BE2C (cell line): ENCODE measurements around the gene ATP13A3.
"Not testable (repeated sequence)": the region's sequence is repeated elsewhere in the genome, so short reads cannot be mapped to it uniquely, and the experiment has no call there.

Source experiments
- DNase-seq: peaks from one replicate; pipeline ENCODE4 v3.0.0-alpha.2; 2020
- H3K27me3 ChIP-seq: fragments of 250-450 bp; sonication (Bioruptor Pico); 2 replicates; pipeline ENCODE4 v1.5.1; 2020; ENCODE audit warnings: mild to moderate bottlenecking
- H3K36me3 ChIP-seq: fragments of 250-450 bp; sonication (Bioruptor Pico); 2 replicates; pipeline ENCODE4 v1.5.1; 2020; ENCODE audit warnings: mild to moderate bottlenecking
- H3K4me1 ChIP-seq: fragments of 250-450 bp; sonication (Bioruptor Pico); 2 replicates; pipeline ENCODE4 v1.5.1; 2020
- H3K4me3 ChIP-seq: 2 replicates; pipeline ENCODE4 v1.5.1; 2011; ENCODE audit warnings: low read depth, low read length
- H3K9me3 ChIP-seq: fragments of 250-450 bp; sonication (Bioruptor Pico); 2 replicates; pipeline ENCODE4 v1.5.1; 2020
- CTCF ChIP-seq: IDR thresholded peaks from 2 replicates; pipeline ENCODE4 v1.5.1; 2012; ENCODE audit warnings: mild to moderate bottlenecking, low read depth, low read length

Gene ATP13A3

GRCh38 chr3:194504861-194505260 lies 18.1 kb upstream of the ATP13A3 start:
- Histone ChIP-seq H3K4me1 (no peaks in the 10 kb centered on the region), H3K4me3 (no peak overlapping the region), H3K27me3 (no peaks in the 10 kb centered on the region), H3K36me3 (no peaks in the 10 kb centered on the region), H3K9me3 (no peaks in the 10 kb centered on the region)
- no peak for TF ChIP-seq CTCF
- DNase-seq, result no peak

DNA sequence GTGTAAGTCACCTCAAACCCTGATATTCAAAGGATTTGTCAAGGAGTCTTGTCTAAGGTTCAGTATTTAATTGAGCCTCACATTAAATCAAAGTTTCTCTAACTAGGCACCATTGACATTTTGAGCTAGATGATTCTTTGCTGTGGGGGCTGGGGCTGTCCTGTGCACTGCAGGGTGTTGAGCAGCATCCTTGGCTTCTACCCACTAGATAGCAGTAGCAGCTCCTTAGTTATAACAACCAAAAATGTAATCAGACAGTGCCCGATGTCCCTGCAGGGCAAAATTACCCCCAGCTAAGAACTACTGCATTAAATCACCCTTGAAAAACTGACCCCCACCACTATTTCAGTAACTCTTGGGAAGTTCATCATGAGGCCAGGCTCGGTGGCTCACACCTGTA lies 17.3 kb upstream of the ATP13A3 start:
- Histone ChIP-seq H3K4me3 (no peak overlapping the region), H3K36me3 (no peaks in the 10 kb centered on the region), H3K27me3 (no peaks in the 10 kb centered on the region), H3K4me1 (no peaks in the 10 kb centered on the region), H3K9me3 (no peaks in the 10 kb centered on the region)
- TF ChIP-seq CTCF, result no peak
- no peak for DNase-seq

DNA sequence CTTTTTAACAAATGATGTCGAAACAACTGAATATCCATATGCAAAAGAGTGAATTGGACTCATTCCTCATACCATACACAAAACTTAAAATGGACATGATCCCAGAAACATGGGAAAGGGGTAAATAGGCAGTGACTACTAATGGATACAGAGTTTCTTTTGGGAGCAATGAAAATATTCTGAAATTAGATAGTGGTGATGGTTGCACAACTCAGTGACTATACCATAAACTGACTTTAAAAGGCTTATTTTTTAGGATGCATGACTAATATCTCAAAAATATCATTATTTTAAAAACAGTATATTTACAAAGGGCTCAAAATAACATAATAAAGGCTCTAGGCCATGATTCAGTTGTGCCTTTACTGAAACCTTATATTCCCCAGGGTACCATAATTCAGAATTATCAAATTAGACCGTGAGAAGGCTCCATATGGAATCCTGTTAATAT lies 16.3 kb upstream of the ATP13A3 start:
- no peak for TF ChIP-seq CTCF
- no peaks in the 10 kb centered on the region for H3K36me3 ChIP-seq
- no peaks in the 10 kb centered on the region for H3K27me3 ChIP-seq
- H3K9me3 ChIP-seq, result no peaks in the 10 kb centered on the region
- H3K4me1 ChIP-seq, result no peaks in the 10 kb centered on the region
- no peak overlapping the region for H3K4me3 ChIP-seq
- DNase-seq, result no peak

- no peak for DNase-seq
- TF ChIP-seq CTCF, result no peak
- H3K27me3 ChIP-seq, result no peaks in the 10 kb centered on the region
- H3K9me3 ChIP-seq, result no peaks in the 10 kb centered on the region
- H3K4me1 ChIP-seq, result no peaks in the 10 kb centered on the region; the same call in 1 of the 2 replicates
- no peak overlapping the region for H3K4me3 ChIP-seq
- no peaks in the 10 kb centered on the region for H3K36me3 ChIP-seq
Measured at GRCh38 chr3:194500198-194500597, 13.4 kb upstream of the ATP13A3 start.

- not testable (repeated sequence) for DNase-seq, H3K4me3 ChIP-seq, H3K9me3 ChIP-seq, H3K4me1 ChIP-seq, H3K36me3 ChIP-seq, H3K27me3 ChIP-seq
Measured at GRCh38 chr3:194499516-194499915, 12.7 kb upstream of the ATP13A3 start.

DNA sequence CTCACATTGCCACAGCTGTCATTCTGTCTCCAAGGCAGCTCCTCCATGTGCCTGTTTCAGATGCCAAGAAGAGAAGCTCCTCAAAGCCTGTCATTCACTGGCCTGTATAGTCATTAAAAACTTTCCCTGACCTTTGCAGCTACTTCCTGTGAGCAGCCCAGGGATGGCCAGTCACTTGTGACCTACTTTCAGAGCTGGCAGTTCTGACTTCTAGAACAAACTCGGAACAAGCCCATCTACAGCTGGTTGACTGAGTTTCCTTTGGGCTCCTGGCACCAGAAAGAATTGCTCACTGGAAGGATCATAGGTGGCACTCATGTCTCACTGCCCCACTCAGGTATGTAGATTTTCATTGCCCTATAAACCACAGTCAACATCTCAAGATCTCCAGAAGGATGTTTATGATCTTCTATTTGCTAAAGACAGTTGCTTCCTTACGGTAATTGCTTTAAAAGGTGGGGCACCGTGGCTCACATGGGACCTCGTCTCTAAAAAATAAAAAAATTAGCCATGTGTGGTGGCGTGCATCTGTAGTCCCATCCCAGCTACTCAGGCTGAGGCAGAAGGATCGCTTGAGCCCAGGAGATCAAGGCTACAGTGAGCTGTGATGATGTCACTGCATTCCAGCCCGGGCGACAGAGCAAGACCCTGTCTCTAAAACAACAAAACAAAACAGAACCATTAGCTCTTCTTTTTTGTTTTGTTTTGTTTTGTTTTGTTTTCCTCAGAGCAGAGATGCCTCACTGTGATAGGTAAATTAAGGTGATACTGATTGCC lies 11.2 kb upstream of the ATP13A3 start:
- no peak for TF ChIP-seq CTCF
- no peak for DNase-seq
- no peaks in the 10 kb centered on the region for H3K36me3 ChIP-seq
- no peaks in the 10 kb centered on the region; the same call in 1 of the 2 replicates for H3K4me1 ChIP-seq
- no peaks in the 10 kb centered on the region for H3K9me3 ChIP-seq
- H3K4me3 ChIP-seq, result no peak overlapping the region
- no peaks in the 10 kb centered on the region for H3K27me3 ChIP-seq
